ENCODE measurements around the gene MIPOL1. TPM values are rescaled to one million over a fixed set of nuclear protein-coding genes. Genes with fewer than 3 reads are reported as not detected.

The MIPOL1 gene
- total and polyA plus RNA-seq, 2 of the 4 experiments (the other 2 are of a cell fraction), result 2.7 to 5.9 TPM

DNA sequence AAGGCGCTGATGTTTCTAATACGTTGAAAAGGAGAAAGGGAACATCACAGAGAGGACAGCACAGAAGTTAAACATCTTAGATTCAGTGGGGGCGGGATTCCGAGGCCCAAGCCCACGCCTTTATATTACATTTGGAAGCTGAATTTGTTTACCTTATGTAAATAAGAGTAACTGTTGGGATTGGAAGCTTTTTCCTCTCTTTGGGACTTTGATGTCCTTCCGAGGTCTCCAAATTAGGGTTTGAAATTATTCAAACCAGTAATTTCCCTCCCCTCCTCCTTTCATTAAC is 390.9 kb downstream of the MIPOL1 start:
- Histone ChIP-seq H3K79me1 (ENCODE audit: low read depth in 1 of 2, low read length in 2 of 2) (no peaks in the 10 kb centered on the region), H3K4me1 (ENCODE audit: control insufficient read depth, insufficient read depth, low read length) (no peaks in the 10 kb centered on the region; the same call in 1 of the 2 replicates), H4K20me1 (ENCODE audit: insufficient read depth, low read length) (peaks cover 8% of the 10 kb centered on the region; the same call in 1 of the 2 replicates), H2BK120ac (ENCODE audit: low read depth, low read length) (no peak overlapping the region), H2BK20ac (ENCODE audit: low read depth, low read length) (no peak overlapping the region), H4K5ac (ENCODE audit: low read depth, low read length) (no peak overlapping the region), H3K9ac (ENCODE audit: low read depth, low read length) (no peak overlapping the region), H3K4me2 (ENCODE audit: low read depth, low read length) (no peak overlapping the region), H3K36me3 (ENCODE audit: control insufficient read depth, insufficient read depth, low read length) (no peaks in the 10 kb centered on the region), H3K9me3 (ENCODE audit: control insufficient read depth, insufficient read depth, low read length) (peaks cover 23% of the 10 kb centered on the region; the same call in 1 of the 2 replicates), H3K9me1 (ENCODE audit: insufficient read depth, low read length) (no peaks in the 10 kb centered on the region), H3K56ac (ENCODE audit: extremely low read depth, insufficient read depth, low read length) (no peak overlapping the region), H3K4ac (ENCODE audit: low read depth, low read length) (no peak overlapping the region), H3K27me3 (ENCODE audit: control insufficient read depth, insufficient read depth, low read length) (peaks cover 91% of the 10 kb centered on the region), H3K23ac (ENCODE audit: low read depth, low read length) (no peak overlapping the region), H2AK9ac (replicated peaks; ENCODE audit: low read depth, low read length, poor library complexity) (no peak overlapping the region), H3K27ac (ENCODE audit: insufficient read depth, low read length) (no peak overlapping the region), H3K14ac (replicated peaks; ENCODE audit: low read depth, low read length) (no peak overlapping the region), H2AK5ac (ENCODE audit: low read depth, low read length) (no peak overlapping the region), H2AFZ (replicated peaks; ENCODE audit: low read length, poor library complexity) (no peak overlapping the region), H2BK5ac (ENCODE audit: low read depth, low read length, poor library complexity, severe bottlenecking) (no peak overlapping the region), H3K18ac (ENCODE audit: low read depth, low read length) (no peak overlapping the region), H4K91ac (ENCODE audit: insufficient read depth, low read depth, low read length) (no peak overlapping the region), H4K8ac (ENCODE audit: low read depth in 2 of 2, low read length in 2 of 2) (no peak overlapping the region), H3K4me3 (ENCODE audit: insufficient read depth, low read depth, low read length) (no peak overlapping the region), H2BK15ac (ENCODE audit: low read depth, low read length) (no peak overlapping the region)
- dilution Hi-C loops (cut with HindIII; ENCODE audit: low sequenced_read_pairs, unreplicated experiment) (no loop called here), in situ Hi-C loops (cut with MboI; ENCODE audit: low sequenced_read_pairs) (loop anchor here (10.0 kb wide), 1 partner anchor 344 kb away; no protein-coding TSS in a partner anchor), intact Hi-C loops (cut with micrococcal nuclease) (no loop called here)
- 13% methylated on average over 2 of the region's 6 CpGs; no CpG with 5 or more reads in 1 of the 2 experiments for WGBS, 2 experiments (ENCODE audit: extremely low coverage in 2 of 2, insufficient read length in 1 of 2)
- no TSS peak for BruUV-seq (replicated peaks)
- TF ChIP-seq RCOR1 (IDR thresholded peaks at IDR 0.05; ENCODE audit: insufficient replicate concordance, low read length) (no peak), BHLHE40 (IDR thresholded peaks at IDR 0.05; ENCODE audit: low read depth, low read length) (no peak), SMC3 (IDR thresholded peaks at IDR 0.05; ENCODE audit: low read depth, low read length) (no peak), FOS (IDR thresholded peaks at IDR 0.05; ENCODE audit: low read depth, low read length) (no peak), CHD1 (IDR thresholded peaks at IDR 0.05; ENCODE audit: low read depth, low read length) (no peak), POLR2A (IDR thresholded peaks at IDR 0.05; ENCODE audit: low read depth, low read length) (no peak), NFE2L2 (IDR thresholded peaks at IDR 0.05; ENCODE audit: low read depth, low read length) (no peak), RAD21 (IDR thresholded peaks at IDR 0.05; ENCODE audit: low read length) (no peak), CEBPB (IDR thresholded peaks at IDR 0.05; ENCODE audit: low read depth, low read length) (no peak), MAZ (IDR thresholded peaks at IDR 0.05; ENCODE audit: borderline replicate concordance, low read depth, low read length) (no peak)
- TF ChIP-seq, protein P1, sequence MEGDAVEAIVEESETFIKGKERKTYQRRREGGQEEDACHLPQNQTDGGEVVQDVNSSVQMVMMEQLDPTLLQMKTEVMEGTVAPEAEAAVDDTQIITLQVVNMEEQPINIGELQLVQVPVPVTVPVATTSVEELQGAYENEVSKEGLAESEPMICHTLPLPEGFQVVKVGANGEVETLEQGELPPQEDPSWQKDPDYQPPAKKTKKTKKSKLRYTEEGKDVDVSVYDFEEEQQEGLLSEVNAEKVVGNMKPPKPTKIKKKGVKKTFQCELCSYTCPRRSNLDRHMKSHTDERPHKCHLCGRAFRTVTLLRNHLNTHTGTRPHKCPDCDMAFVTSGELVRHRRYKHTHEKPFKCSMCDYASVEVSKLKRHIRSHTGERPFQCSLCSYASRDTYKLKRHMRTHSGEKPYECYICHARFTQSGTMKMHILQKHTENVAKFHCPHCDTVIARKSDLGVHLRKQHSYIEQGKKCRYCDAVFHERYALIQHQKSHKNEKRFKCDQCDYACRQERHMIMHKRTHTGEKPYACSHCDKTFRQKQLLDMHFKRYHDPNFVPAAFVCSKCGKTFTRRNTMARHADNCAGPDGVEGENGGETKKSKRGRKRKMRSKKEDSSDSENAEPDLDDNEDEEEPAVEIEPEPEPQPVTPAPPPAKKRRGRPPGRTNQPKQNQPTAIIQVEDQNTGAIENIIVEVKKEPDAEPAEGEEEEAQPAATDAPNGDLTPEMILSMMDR (conservative IDR thresholded peaks at IDR 0.05; ENCODE audit: low read depth, low read length), result no peak
- TF ChIP-seq, protein P2, sequence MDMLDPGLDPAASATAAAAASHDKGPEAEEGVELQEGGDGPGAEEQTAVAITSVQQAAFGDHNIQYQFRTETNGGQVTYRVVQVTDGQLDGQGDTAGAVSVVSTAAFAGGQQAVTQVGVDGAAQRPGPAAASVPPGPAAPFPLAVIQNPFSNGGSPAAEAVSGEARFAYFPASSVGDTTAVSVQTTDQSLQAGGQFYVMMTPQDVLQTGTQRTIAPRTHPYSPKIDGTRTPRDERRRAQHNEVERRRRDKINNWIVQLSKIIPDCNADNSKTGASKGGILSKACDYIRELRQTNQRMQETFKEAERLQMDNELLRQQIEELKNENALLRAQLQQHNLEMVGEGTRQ (IDR thresholded peaks at IDR 0.05; ENCODE audit: low read depth, low read length), result no peak
- POLR2A ChIA-PET (ENCODE audit: unreplicated experiment), result no interaction called here
- no peak for ATAC-seq (ENCODE audit: low read depth)
- DNase-seq, result no peak
- CTCF ChIA-PET, result interaction anchor here (0.5 to 0.8 kb wide), 3 partner anchors 24 to 815 kb away, joined by 3 read pairs; no protein-coding TSS in a partner anchor
